HS-27A (cell line): ENCODE data around the gene TGFBR2.

Experiments used
- DNase-seq: peaks from one replicate; pipeline ENCODE4 v3.0.0-alpha.2; 2012; ENCODE audit warnings: low read depth, missing footprints

The TGFBR2 gene

DNA sequence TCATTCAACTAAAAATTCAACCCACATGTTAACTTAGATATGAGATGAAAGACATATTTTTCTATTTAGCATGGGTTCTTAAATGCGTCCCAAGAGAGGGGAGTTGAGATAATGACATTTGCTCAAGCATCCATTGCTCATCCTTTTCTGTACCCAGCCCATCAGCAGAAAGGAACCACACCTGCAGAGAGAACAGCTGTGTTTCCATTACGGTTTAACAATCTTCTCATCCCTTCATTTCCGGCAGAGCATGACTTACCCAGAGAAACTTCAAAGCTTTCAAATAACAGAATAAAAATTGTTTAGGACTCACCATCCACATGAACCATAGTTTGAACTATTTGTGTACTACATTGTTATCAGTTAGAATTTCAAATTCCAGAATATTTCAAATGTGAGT lies 113.1 kb downstream of the TGFBR2 start:
- DNase-seq = no peak

DNA sequence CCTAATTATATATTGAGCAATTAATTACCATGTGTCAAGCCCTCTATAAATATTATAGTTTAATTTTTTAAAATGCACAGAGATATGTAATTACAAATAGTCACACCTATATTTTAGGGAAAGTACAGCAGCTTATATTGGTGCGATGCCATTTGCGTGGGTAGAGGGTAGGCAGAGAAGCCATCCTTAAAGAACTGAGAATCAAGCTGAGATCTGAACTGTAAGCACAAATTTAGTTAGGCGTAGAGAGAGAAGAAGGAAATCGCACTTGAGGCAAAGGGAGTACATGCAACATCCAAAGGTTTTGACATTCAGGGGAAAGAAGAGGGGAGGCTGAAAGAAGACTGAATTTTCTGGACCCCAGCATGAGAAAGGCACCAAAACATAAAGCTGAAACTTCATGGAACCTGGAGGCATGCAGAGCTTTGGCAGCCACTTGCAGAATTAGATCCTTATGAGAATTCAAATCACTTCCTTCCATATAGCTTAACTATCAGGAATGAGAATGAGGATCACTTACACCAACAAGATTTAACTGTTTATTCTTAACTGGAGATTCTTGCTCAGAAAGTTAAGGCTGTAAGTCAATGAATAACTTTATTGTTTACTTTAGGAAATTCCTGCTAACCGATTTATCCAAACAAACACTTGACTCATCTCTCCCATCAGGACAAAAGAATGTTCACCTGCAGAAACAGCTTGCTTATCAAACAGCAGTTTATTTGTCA lies 114.3 kb downstream of the TGFBR2 start:
- peak; percentile 51 for DNase-seq

DNA sequence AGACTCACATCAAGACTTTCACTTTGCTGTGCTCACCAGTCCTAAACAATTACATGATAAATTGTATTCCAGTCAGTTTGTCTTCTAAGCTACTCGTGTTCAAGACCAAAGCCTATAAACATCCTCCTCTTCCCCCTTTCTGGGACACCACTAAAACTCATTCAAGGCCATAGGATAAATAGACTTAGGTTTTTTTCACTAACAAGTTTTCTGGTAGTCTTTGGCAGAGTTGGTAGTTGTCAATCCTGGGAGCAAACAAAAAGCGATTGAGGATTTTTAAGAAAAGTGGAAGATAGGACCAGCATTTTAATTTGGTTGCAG lies 114.9 kb downstream of the TGFBR2 start:
- DNase-seq = no peak

DNA sequence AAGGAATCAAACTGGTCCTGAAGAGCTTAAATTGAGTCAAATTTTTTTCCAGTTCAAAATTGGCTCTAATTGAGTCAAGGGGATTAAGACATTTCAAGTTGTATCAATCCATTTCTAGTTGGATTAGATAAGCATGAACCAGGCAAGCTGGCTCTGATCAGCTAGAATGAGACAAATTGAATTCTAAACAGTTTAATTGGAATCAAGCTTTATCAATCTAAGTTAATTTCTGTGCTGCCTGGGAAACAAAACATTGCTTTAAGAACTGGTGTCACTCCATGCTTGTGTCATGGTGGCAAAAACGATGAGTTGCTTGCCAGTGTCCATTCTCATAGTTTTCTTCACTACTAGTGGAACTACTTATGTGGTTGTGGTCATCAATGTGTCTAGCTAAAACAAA lies 116.8 kb downstream of the TGFBR2 start:
- no peak for DNase-seq

DNA sequence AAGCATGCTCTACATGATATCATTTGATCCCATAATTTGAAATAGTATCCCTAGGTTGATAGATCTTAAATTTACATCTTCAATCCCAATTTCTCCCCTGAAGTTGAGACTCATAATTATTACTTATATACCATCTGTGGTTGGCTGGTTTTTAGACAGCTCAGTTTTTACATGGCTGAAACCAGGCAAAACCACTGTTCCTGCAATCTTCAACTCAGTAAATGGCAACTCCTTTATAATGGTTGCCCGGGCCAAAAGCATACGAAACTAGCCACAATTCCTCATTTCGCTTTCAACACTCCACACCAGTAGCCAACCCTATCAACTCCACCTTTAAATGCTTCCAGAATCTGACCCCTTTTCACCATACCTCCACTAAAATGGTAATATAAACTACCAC lies 118.5 kb downstream of the TGFBR2 start:
- no peak for DNase-seq

DNA sequence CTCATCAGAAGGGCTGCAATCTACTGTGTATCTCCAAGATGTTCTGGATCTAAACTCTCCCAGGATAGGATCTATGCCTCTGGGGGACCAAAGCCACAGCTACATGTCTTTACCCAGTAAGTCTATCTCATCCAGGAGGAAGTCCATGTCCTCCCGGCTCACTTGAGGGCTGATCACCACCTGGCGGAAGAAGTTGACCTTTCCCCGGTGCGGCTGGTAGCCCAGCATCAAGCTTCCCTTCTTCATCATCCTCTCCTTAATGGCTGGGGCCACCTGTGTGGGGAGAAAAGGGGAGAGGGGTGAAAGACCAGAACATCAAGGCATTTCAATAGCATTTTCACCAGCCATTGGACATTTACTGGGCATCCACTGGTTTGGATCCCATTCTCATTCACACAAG lies 121.7 kb downstream of the TGFBR2 start:
- DNase-seq = no peak

DNA sequence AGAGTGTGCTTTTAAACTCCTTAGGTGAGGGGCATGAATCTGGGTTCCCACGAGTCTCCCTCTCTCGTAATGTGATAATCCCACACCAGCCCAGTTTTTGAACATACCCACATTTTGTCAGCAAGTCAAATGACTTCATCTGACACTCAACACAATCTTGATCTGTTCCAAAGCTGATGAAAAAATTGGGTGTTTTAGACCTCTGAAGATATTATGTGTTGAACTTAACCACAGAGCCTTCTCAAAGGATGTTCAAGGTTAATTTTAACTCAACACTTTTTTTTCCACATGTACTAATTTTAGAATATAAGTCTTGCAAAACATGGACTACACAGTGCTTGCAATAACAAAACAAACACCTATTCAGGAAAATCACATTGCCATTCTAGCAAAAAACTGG lies 123.1 kb downstream of the TGFBR2 start:
- DNase-seq = no peak

DNA sequence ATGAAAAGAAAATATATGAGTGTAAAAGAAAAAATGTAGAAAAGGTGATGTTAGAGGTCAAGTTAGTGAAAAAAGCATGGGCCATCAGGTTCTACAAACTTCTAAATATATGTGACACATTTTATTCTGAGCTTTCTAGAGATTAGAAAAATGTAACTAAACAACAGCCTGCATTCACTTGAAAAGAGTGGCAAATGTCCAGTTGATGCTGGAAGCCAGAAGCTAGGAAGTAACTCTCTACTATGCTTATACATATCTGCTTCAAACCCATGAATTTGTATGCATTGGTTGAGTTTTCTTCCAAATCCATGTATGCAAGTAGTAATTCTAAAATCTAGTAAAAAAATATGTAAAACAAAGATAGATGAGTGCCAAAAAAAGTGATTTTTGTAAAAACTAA lies 123.5 kb downstream of the TGFBR2 start:
- DNase-seq = no peak

DNA sequence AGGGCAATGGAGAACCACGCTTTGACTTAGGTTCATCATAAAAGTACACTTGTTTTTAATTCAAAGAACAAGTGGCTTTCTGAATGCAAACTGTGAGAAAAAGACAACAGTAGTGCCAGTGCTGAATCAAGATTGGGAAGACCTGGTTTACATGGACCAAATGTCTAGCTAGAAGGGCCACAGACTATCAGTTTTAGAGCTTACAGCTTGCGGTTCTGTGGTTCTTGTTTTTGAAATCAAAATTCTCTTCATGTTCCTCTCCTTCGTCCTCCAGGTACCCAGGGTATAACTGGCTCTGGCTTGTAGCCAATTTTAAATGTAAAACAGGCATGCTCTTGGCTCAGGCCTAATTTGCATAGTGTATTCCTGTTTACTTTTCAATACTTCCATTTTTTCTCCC lies 124.6 kb downstream of the TGFBR2 start:
- no peak for DNase-seq

DNA sequence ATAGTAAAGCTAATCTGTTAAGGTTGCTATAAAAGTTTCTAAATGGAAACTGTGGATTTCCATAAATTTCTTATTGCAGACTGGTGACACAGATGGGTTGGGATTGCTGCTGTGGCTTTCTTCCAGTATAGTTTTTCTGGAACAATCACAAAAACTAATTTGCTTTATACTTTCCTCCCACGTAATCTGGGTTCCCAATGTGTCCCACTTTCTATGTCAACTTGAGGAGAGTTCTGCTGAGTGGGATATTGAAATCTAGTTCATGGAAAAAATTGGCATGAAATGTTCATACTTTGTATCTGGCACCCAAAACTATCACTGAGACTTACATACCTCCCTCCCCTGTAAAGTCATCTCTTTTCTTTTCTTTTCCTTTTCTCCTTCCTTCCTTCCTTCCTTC lies 126.8 kb downstream of the TGFBR2 start:
- no peak for DNase-seq

DNA sequence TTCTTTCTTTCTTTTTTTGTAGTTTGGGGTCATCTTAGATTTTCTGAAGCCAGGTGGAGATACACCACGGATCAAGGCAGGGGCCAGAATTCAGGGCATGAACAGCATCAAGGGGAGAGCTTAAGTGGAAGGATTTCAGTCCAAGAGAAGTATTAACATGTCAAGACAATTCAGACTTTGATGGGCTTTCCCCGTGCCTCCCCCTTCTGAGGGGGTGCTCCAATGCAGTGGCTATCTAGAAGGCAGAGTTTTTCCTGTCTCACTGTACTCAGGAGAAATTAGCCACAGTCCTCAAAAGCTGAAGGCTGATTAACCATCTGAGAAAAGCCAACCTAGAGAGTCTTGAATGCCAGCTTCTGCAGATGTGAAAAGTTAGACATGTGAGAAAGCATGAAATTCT lies 127.3 kb downstream of the TGFBR2 start:
- no peak for DNase-seq

DNA sequence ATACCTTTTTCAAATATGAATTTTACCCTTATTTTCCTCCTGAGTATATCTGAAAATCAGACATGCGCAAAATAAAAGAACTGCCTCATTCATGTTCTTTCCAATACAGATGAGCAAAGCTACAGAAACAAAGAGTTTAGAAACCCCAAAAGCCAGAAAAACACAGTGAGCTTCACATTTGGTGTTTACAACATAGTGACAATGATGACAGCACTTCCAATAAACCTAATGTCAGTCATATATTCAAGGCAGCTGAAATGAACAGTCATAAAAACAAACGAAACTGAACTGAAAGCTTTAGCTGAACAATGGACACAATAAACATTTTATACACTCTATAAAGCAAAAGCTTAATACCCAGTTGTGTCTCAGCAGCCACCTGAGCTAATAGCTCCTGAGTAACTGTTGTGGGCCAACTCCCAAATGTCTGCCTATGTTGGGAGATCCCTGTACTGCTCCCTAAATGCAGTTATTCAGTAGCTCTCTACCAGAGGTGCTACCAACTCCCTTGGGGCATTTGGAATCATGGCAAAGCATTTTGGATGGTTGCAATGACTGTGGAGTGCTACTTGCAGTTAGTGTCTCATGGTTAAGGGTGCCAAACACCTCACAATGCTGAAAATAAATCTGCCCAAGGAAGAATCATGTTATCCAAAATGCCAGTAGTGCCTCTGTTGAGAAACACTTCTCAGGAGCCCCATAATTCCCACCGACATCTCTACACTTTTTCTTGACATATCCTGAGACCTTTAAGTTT lies 131.5 kb downstream of the TGFBR2 start:
- DNase-seq = no peak

DNA sequence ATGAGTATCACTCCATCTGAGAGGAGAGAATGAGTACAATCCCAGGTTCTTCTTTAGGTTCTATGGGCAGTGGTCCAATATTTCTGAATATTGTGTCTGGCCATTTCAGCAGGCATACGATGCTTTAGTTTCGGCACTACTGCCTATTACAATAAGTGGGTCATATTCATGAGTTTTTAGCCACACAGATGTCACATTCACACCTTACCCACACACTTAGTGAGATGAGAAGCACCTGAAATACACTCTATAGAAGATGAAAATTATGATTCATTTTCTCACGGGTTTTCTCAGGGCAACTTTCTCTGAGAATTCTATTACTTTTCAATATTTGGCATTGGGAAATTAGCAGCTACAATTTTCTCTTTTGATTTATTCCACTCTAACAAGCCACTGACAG lies 132.2 kb downstream of the TGFBR2 start:
- DNase-seq = no peak

DNA sequence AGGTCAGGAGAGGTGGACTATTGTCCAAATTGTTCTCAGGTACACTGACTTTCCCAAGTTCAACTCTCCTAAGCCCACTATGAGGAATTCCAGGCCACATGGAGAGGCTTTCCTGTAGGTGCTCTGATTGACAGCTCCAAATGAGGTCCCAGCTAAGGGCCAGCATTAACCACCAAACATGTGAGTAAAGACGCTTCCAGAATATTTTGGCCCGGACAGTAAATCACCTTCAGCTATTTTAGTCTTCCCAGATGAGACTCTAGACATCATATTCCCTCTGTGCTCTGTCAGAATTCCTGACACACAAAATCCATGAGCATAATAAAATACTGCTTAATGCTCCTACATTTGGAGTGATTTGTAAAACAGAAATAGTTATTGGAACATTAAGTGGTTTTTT lies 135.5 kb downstream of the TGFBR2 start:
- no peak for DNase-seq

DNA sequence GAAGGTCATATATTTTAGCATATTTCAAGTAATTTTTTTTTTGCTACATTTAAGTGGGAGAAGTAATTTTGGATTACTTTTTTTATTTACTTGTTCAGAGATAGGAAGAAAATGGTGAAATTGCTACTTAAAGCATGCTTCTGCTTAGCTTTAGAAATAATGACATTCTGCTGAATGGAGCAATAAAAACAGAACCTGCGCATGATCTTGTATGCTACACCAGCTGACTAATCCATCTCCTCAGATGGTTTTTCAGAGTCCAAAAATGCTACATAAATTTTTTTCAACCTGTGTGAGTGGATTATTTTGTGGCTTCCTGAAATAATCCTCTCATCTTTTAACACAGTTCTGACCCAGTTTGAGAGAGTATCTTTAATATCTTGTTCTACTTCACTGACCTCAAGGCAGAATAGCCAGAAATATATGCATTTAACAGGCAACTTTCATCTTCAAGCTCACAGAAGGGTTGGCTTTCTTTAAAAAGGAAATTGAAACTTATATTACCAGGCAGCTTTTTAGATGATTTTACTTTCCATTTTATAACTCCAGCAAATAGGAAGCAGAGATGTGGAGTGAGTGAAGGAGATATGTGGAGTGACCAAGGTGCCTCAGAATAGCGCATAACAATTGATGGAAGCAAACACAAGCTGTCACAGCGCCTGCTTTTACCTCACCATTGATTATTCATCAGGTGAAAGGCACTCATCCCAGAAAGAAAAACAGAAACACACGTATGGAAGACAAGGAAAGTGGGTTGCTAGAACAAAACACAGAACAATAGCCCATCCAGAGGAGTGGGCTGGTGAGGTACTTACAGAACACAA lies 136.6 kb downstream of the TGFBR2 start:
- DNase-seq = no peak
